OCI-LY3 (cell line): ENCODE measurements around the gene UNC80.

ENCODE experiments used
- H2AFZ ChIP-seq: fragments of 200-600, 300-600 bp; shearing (Covaris generic); 2 replicates; pipeline ENCODE4 v1.6.0; 2014; ENCODE audit warnings: antibody characterized with exemption, low read depth, low read length
- H3K27ac ChIP-seq: fragments of 200-600, 300-600 bp; sonication (generic); 2 replicates; pipeline ENCODE4 v1.5.1; 2014; ENCODE audit warnings: mild to moderate bottlenecking, low read length, moderate library complexity, mixed read lengths
- H3K27me3 ChIP-seq: fragments of 200-600, 300-600 bp; sonication (generic); 2 replicates; pipeline ENCODE4 v1.6.1; 2014; ENCODE audit warnings: low read depth, low read length, mixed read lengths
- H3K36me3 ChIP-seq: fragments of 200-600, 300-600 bp; sonication (generic); replicated peaks from 2 replicates; pipeline ENCODE3; 2014; ENCODE audit warnings: low read depth, low read length, mixed read lengths
- H3K4me1 ChIP-seq: fragments of 300-600, 200-600 bp; sonication (generic); 2 replicates; pipeline ENCODE4 v1.6.1; 2014; ENCODE audit warnings: low read length, mixed read lengths
- H3K4me2 ChIP-seq: fragments of 200-600, 300-600 bp; sonication (generic); 2 replicates; pipeline ENCODE4 v1.6.1; 2014; ENCODE audit warnings: low read length, mixed read lengths
- H3K4me3 ChIP-seq: fragments of 300-600, 200-600 bp; sonication (generic); 2 replicates; pipeline ENCODE4 v1.5.1; 2014; ENCODE audit warnings: antibody characterized with exemption, mild to moderate bottlenecking, low read length, moderate library complexity
- H3K79me2 ChIP-seq: fragments of 300-600, 200-600 bp; shearing (Covaris generic); 2 replicates; pipeline ENCODE4 v1.6.1; 2014; ENCODE audit warnings: mild to moderate bottlenecking, low read length, mixed read lengths
- H3K9ac ChIP-seq: fragments of 300-600, 200-600 bp; shearing (Covaris generic); 2 replicates; pipeline ENCODE4 v1.6.0; 2014; ENCODE audit warnings: mild to moderate bottlenecking, low read length, moderate library complexity
- H3K9me3 ChIP-seq: fragments of 200-600, 300-600 bp; shearing (Covaris generic); 2 replicates; pipeline ENCODE4 v1.6.1; 2014; ENCODE audit warnings: low read length, mixed read lengths; ENCODE audit not compliant: insufficient read depth
- H4K20me1 ChIP-seq: fragments of 200-600, 300-600 bp; sonication (generic); 2 replicates; pipeline ENCODE4 v1.6.1; 2016; ENCODE audit warnings: low read length, mixed read lengths; ENCODE audit not compliant: insufficient read depth
- EZH2phosphoT487 ChIP-seq: fragments of 200-600 bp; shearing (Covaris generic); IDR thresholded peaks from 2 replicates; pipeline ENCODE4 v1.6.1; 2018; ENCODE audit warnings: antibody characterized with exemption, mixed run types, low read depth
- TF ChIP-seq, protein P1 (sequence below): fragments of 200-600, 300-600 bp; sonication (generic); IDR thresholded peaks from 2 replicates; pipeline ENCODE4 v1.5.1; 2014; ENCODE audit warnings: antibody characterized with exemption, low read length, low read depth

Gene UNC80

DNA sequence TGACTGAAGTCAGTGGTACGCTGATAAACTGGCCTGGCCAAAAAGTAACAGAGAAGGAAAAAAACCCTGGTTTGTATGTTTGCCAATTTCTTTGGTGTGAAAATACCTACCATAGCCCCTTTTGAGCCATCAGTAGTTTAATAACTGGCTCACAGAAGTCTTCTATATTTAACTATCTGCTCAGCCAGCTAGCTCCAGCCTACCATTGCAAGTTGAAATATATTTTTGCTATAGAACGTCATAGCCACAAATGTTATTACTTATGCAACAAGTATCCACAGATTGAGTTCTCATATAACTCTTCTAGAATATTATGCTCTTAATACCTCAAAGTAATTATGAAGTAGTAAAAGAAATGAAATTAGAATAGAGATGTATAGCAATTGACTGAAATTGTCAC lies 256.0 kb downstream of the UNC80 start:
- Histone ChIP-seq H3K4me2 (no peak overlapping the region), H2AFZ (no peak overlapping the region), H3K9me3 (no peaks in the 10 kb centered on the region), H3K79me2 (no peaks in the 10 kb centered on the region), H3K4me1 (no peaks in the 10 kb centered on the region), H3K9ac (no peak overlapping the region), H3K36me3 (peaks cover 36% of the 10 kb centered on the region), H3K27me3 (no peaks in the 10 kb centered on the region), H3K4me3 (no peak overlapping the region), H3K27ac (no peak overlapping the region), H4K20me1 (no peaks in the 10 kb centered on the region)
- TF ChIP-seq, protein P1, sequence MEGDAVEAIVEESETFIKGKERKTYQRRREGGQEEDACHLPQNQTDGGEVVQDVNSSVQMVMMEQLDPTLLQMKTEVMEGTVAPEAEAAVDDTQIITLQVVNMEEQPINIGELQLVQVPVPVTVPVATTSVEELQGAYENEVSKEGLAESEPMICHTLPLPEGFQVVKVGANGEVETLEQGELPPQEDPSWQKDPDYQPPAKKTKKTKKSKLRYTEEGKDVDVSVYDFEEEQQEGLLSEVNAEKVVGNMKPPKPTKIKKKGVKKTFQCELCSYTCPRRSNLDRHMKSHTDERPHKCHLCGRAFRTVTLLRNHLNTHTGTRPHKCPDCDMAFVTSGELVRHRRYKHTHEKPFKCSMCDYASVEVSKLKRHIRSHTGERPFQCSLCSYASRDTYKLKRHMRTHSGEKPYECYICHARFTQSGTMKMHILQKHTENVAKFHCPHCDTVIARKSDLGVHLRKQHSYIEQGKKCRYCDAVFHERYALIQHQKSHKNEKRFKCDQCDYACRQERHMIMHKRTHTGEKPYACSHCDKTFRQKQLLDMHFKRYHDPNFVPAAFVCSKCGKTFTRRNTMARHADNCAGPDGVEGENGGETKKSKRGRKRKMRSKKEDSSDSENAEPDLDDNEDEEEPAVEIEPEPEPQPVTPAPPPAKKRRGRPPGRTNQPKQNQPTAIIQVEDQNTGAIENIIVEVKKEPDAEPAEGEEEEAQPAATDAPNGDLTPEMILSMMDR: no peak
- no peak for TF ChIP-seq EZH2phosphoT487

DNA sequence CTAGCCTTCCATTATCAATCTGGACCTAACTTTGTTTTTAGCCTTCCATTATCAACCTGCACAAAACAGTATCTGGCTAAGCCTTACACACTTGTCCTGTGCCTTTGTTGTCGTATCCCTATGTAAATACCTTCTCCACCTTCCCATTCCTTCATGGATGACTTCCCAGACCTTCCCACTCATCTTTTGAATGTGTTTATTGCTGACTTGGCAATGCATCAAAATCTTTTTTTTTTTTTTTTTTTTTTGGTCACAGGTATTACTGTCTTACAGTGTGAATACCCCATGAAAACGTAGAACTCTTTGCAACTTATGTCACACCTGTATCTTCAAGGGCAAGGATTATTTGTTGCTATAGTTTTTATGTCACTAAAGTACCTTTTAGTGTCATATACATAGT lies 256.5 kb downstream of the UNC80 start:
- Histone ChIP-seq H4K20me1 (no peaks in the 10 kb centered on the region), H3K27me3 (no peaks in the 10 kb centered on the region), H3K4me2 (no peak overlapping the region), H3K9me3 (no peaks in the 10 kb centered on the region), H3K4me3 (no peak overlapping the region), H3K79me2 (no peaks in the 10 kb centered on the region), H3K27ac (no peak overlapping the region), H3K4me1 (no peaks in the 10 kb centered on the region), H3K9ac (no peak overlapping the region), H3K36me3 (peaks cover 30% of the 10 kb centered on the region), H2AFZ (no peak overlapping the region)
- TF ChIP-seq, protein P1: no peak

DNA sequence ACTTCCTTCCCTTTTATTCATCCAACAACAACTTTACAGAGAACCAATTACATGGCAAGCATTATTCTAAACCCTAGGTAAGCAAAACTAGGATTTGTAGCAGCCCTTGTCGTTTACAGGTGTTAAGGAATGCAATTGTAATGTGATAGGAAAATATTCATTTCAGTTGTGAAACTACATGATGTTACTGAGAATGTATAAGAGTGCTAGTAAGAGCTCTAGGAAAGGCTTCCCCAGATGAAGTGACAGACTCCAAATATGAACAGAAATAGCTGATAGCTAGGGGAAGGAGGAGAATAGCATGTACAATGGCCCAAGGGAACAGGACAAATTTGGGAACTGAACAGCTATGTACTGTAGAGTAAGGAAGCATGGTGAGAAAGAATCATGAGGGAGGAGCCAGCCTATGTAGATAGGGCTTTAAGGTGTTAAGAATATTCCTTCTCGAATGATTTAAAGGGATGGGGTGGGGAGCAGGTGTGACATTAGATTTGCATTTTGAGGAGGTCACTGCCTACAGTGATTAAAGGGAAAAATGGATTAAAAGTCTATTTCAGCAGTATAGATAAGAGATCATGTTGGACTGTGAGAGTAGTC lies 262.6 kb downstream of the UNC80 start:
- Histone ChIP-seq H3K79me2 (no peaks in the 10 kb centered on the region), H3K27me3 (no peaks in the 10 kb centered on the region), H3K4me1 (no peaks in the 10 kb centered on the region), H3K4me3 (no peak overlapping the region), H3K9ac (no peak overlapping the region), H2AFZ (no peak overlapping the region), H3K9me3 (no peaks in the 10 kb centered on the region), H4K20me1 (no peaks in the 10 kb centered on the region), H3K4me2 (no peak overlapping the region), H3K36me3 (no peaks in the 10 kb centered on the region), H3K27ac (no peak overlapping the region)
- TF ChIP-seq, protein P1: no peak
- no peak for TF ChIP-seq EZH2phosphoT487

DNA sequence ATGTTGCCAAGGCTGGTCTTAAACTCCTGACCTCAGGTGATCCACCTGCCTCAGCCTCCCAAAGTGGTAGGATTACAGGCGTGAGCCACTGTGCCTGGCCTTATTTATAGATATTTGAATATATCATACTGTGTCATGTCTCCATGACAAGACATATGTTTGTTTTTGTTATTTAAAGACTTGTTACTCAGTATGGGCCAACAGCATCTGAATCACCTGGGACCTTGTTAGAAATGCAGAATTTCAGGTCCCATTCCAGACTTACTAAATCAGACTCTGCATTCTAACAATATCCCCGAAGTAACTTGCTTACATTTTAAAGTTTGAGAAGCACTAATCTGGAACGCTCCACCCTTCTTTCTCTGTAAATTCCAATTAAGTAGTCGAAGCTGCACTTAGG lies 264.0 kb downstream of the UNC80 start:
- no peaks in the 10 kb centered on the region for H3K4me1 ChIP-seq
- no peak overlapping the region for H3K9ac ChIP-seq
- no peak overlapping the region for H3K4me2 ChIP-seq
- H3K27me3 ChIP-seq: no peaks in the 10 kb centered on the region
- H3K9me3 ChIP-seq: no peaks in the 10 kb centered on the region
- H3K27ac ChIP-seq: no peak overlapping the region
- H2AFZ ChIP-seq: no peak overlapping the region
- no peaks in the 10 kb centered on the region for H3K36me3 ChIP-seq
- no peak overlapping the region for H3K4me3 ChIP-seq
- H4K20me1 ChIP-seq: no peaks in the 10 kb centered on the region
- H3K79me2 ChIP-seq: no peaks in the 10 kb centered on the region
- TF ChIP-seq EZH2phosphoT487: no peak
- TF ChIP-seq, protein P1: no peak
